NT2/D1 (cell line): ENCODE results near the gene TOLLIP.
"Not testable (repeated sequence)": the region's sequence is repeated elsewhere in the genome, so short reads cannot be mapped to it uniquely, and the experiment has no call there.

Experiments
- DNase-seq: peaks from one replicate; pipeline ENCODE4 v3.0.0-alpha.2; 2011; ENCODE audit warnings: low read depth, low spot score
- H3K27me3 ChIP-seq: 2 replicates; pipeline ENCODE4 v1.6.0; 2011; ENCODE audit warnings: mild to moderate bottlenecking; ENCODE audit not compliant: insufficient read length, insufficient read depth
- H3K36me3 ChIP-seq: 2 replicates; pipeline ENCODE4 v1.6.1; 2011; ENCODE audit warnings: mild to moderate bottlenecking, low read length, mixed read lengths; ENCODE audit not compliant: insufficient read depth, insufficient read length
- H3K4me1 ChIP-seq: 2 replicates; pipeline ENCODE4 v1.5.1; 2011; ENCODE audit not compliant: insufficient read depth, insufficient read length
- H3K4me3 ChIP-seq: 2 replicates; pipeline ENCODE4 v1.5.1; 2011; ENCODE audit warnings: low read depth; ENCODE audit not compliant: insufficient read length
- H3K9ac ChIP-seq: 2 replicates; pipeline ENCODE4 v1.6.0; 2011; ENCODE audit warnings: low read depth; ENCODE audit not compliant: insufficient read length
- H3K9me3 ChIP-seq: 2 replicates; pipeline ENCODE4 v1.5.1; 2011; ENCODE audit warnings: mild to moderate bottlenecking, low read length; ENCODE audit not compliant: insufficient read depth
- SUZ12 ChIP-seq: IDR thresholded peaks from 2 replicates; pipeline ENCODE4 v1.6.1; 2011; ENCODE audit not compliant: insufficient read length, insufficient read depth; ENCODE audit errors: extremely low read depth
- YY1 ChIP-seq: IDR thresholded peaks from 2 replicates; pipeline ENCODE4 v1.6.1; 2011; ENCODE audit not compliant: insufficient read length, insufficient read depth
- ZNF274 ChIP-seq: IDR thresholded peaks from 2 replicates; pipeline ENCODE4 v1.6.1; 2011; ENCODE audit warnings: mild to moderate bottlenecking, low read depth, low read length

The TOLLIP gene

DNA sequence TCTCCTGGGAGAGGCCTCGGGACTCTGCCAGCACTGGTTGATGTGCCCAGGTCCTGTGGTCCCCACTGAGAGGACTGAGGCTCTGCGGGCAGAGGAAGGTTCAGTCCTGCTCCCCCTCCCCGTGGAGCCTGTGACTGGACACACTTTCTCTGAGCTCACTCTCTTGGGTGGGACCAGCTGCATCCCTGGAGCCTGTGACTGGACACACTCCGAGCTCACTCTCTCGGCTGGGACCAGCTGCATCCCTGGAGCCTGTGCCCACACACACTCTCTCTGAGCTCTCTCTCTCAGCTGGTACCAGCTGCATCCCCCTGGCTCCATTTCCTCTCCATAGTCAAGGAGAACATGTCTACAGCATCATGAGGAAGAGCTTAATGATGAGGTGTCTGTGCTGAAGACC is 39.5 kb downstream of the TOLLIP start:
- no peak for TF ChIP-seq ZNF274
- no peak for DNase-seq
- Histone ChIP-seq H3K9ac (no peak overlapping the region), H3K9me3 (peaks cover 19% of the 10 kb centered on the region), H3K4me3 (no peak overlapping the region), H3K4me1 (peaks cover 13% of the 10 kb centered on the region), H3K27me3 (no peaks in the 10 kb centered on the region), H3K36me3 (peaks cover 7% of the 10 kb centered on the region)

DNA sequence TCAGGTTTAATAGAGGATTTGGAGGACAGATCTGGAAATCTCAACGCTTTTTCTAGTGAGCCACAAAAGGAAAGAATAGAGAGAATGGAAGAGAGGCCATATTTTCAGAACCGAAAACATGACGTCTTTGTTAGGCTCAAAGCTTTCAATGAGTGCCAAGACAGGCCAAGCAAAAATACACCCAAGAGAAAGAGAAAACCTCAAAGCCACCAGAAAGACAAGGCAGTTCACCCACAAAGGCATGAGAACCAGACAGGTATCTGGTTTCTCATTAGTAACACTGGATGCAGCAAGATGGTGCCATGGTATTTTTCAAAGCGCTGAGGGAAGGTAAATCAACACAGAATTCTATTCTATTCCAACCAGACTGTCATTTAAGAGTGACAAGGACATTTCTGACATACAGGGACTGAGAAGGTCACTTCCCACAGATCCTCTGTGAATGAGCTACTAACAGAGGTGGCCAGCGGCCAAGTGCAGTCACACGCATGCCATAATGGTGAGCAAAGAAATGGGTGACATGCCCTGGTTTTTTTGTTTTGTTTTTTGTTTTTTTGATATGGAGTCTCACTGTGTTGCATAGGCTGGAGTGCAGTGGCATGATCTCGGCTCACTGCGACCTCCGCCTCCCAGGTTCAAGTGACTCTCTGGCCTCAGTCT is 41.9 kb downstream of the TOLLIP start:
- Histone ChIP-seq H3K9ac (no peak overlapping the region), H3K36me3 (no peaks in the 10 kb centered on the region), H3K27me3 (no peaks in the 10 kb centered on the region), H3K4me1 (peaks cover 6% of the 10 kb centered on the region), H3K9me3 (peaks cover 24% of the 10 kb centered on the region), H3K4me3 (no peak overlapping the region)
- DNase-seq: no peak
- TF ChIP-seq ZNF274 (no peak), YY1 (no peak)

DNA sequence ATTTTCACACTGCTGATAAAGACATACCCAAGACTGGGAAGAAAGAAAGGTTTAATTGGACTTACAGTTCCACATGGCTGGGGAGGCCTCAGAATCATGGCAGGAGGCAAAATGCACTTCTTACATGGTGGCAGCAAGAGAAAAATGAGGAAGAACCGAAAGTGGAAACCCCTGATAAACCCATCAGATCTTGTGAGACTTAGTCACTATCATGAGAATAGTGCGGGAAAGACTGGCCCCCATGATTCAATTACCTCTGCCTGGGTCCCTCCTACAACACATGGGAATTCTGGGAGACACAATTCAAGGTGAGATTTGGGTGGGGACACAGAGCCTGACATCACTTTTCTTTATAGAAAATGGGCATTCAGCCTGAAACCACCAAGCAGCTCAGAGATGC is 42.5 kb downstream of the TOLLIP start:
- not testable (repeated sequence) for H3K27me3 ChIP-seq, H3K4me1 ChIP-seq, H3K36me3 ChIP-seq, H3K4me3 ChIP-seq, DNase-seq, H3K9ac ChIP-seq
- peaks cover 24% of the 10 kb centered on the region for H3K9me3 ChIP-seq

DNA sequence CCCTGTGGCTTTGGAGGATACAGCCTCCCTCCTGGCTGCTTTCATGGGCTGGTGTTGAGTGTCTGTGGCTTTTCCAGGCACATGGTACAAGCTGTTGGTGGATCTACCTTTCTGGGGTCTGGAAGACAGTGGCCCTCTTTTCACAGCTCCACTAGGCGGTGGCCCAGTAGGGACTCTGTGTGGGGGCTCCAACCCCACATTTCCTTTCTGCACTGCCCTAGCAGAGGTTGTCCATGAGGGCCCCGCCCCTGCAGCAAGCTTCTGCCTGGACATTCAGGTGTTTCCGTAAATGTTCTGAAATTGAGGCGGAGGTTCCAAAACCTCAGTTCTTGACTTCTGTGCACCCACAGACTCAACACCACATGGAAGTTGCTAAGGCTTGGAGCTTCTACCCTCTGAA is 44.0 kb downstream of the TOLLIP start:
- H3K4me1 ChIP-seq, H3K4me3 ChIP-seq, H3K9ac ChIP-seq, DNase-seq, H3K27me3 ChIP-seq, H3K36me3 ChIP-seq: not testable (repeated sequence)
- H3K9me3 ChIP-seq: peaks cover 24% of the 10 kb centered on the region

DNA sequence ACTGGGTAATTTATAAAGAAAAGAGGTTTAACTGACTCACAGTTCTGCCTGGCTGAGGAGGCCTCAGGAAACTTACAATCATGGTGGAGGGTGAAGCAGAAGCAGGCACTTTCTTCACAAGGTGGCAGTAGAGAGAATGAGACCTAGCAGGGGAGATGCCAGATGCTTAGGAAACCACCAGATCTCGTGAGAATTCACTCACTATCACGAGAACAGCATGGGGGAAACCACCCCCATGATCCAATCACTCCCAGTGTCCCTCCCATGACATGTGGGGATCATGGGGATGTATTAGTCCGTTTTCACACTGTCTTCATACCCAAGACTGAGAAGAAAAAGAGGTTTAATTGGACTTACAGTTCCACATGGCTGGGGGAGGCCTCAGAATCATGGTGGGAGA is 45.0 kb downstream of the TOLLIP start:
- Histone ChIP-seq H3K9me3 (peaks cover 24% of the 10 kb centered on the region), H3K4me1 (peaks cover 13% of the 10 kb centered on the region)
- DNase-seq: peak; percentile 33
- H3K27me3 ChIP-seq, H3K4me3 ChIP-seq, H3K36me3 ChIP-seq, H3K9ac ChIP-seq: not testable (repeated sequence)

DNA sequence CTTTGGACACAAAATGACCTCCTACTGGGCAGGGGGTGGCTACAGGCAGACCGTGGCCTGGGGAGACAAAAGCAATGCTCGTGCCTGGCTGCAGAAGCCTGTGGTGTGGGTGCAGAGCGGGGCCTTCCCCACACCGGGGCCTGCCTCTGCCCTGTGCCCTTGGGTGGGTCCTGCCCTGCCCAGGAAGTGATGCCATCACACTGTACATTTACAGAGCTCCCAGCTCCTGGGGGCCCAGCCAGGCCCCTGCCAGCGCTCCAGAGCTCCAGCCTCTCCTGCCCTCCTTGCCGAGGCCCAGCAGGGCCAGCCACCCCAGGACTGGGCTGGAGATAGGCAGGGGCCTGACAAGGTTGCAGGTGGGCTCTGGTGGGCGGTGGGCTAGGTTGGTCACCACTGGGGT is 46.4 kb downstream of the TOLLIP start:
- Histone ChIP-seq H3K4me1 (peaks cover 19% of the 10 kb centered on the region), H3K4me3 (peak overlapping the region; percentile 74), H3K9ac (peak overlapping the region; percentile 63), H3K9me3 (peaks cover 24% of the 10 kb centered on the region), H3K27me3 (no peaks in the 10 kb centered on the region), H3K36me3 (no peaks in the 10 kb centered on the region)
- no peak for DNase-seq
- TF ChIP-seq ZNF274: no peak
- no peak for TF ChIP-seq YY1
- TF ChIP-seq SUZ12: no peak

DNA sequence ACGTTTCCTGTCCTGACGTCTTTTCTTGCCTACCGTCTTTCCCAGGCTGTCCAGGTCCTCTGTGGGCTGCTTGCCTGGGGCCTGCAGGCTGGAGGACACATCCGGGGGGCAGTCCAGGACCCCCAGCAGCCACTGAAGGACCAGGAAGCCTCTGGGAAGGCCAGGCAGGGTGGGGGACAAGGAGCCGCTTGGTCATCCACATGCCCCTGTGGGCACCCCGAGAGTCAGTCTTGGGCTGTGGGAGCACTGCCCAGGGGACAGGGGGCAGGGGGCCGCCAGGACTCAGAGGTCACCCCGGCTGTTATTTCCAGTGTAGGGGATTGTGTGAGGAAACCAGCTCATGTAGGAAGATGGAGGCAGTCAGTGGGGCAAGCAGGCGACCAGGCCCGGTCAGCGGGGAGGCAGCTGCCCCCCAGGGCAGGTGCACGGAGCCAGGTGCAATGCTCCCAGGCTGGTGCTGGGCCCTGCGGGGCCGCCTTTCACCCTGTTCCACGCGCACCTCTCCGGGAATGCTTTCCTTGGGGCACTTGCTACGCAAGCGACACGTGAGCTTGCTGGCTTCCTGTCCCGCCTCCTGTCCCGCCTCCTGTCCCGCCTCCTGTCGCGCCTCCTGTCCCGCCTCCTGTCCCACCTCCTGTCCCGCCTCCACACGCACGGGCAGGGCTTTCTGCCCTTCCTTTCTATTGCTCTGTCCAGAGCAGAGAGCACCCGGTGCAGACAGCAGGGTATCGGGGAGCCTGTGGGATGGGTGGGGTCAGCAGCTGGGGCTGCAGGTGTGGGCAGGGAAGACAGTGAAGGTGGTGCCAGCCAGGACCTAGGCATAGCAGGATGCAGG is 47.0 kb downstream of the TOLLIP start:
- peaks cover 20% of the 10 kb centered on the region for H3K4me1 ChIP-seq
- H3K27me3 ChIP-seq: no peaks in the 10 kb centered on the region
- peak overlapping the region; percentile 79 for H3K9ac ChIP-seq
- peak overlapping the region; percentile 74 for H3K4me3 ChIP-seq
- H3K9me3 ChIP-seq: peaks cover 24% of the 10 kb centered on the region
- H3K36me3 ChIP-seq: no peaks in the 10 kb centered on the region
- peak; percentile 90 for DNase-seq
- no peak for TF ChIP-seq ZNF274
- TF ChIP-seq YY1: no peak
- no peak for TF ChIP-seq SUZ12
